Smooth muscle cell (in vitro differentiated cells): Measurements from ENCODE around the gene RIPPLY1. TPM values are rescaled to one million over a fixed set of nuclear protein-coding genes. Genes with fewer than 3 reads are reported as not detected.

Experiments
- DNase-seq: peaks from one replicate; lab custom pipeline; 2025; ENCODE audit not compliant: unreplicated experiment; lab: John Stamatoyannopoulos, UW
- H2AFZ ChIP-seq: fragments of 200-600 bp; sonication (generic); 2 replicates; pipeline ENCODE4 v1.6.0; 2016; ENCODE audit warnings: antibody characterized with exemption, low read depth, mild to moderate bottlenecking
- H3F3A ChIP-seq: fragments of 200-600 bp; sonication (generic); 2 replicates; pipeline ENCODE4 v1.6.0; 2017; ENCODE audit warnings: antibody characterized with exemption, low read depth
- H3K27ac ChIP-seq: fragments of 200-600 bp; sonication (generic); 2 replicates; pipeline ENCODE4 v1.5.1; 2016; ENCODE audit warnings: low read depth, mild to moderate bottlenecking
- H3K27me3 ChIP-seq: fragments of 200-600 bp; sonication (generic); 2 replicates; pipeline ENCODE4 v1.6.1; 2016; ENCODE audit warnings: low read depth, mild to moderate bottlenecking
- H3K36me3 ChIP-seq: fragments of 200-600 bp; sonication (generic); 2 replicates; pipeline ENCODE4 v1.5.1; 2016; ENCODE audit warnings: low read depth
- H3K4me1 ChIP-seq: fragments of 200-600 bp; sonication (generic); 2 replicates; pipeline ENCODE4 v1.5.1; 2016; ENCODE audit warnings: low read depth
- H3K4me2 ChIP-seq: fragments of 200-600 bp; sonication (generic); 2 replicates; pipeline ENCODE4 v1.6.0; 2016; ENCODE audit warnings: mild to moderate bottlenecking
- H3K4me3 ChIP-seq: fragments of 200-600 bp; sonication (generic); 2 replicates; pipeline ENCODE4 v1.5.1; 2016; ENCODE audit warnings: mild to moderate bottlenecking
- H3K79me2 ChIP-seq: fragments of 200-600 bp; sonication (generic); 2 replicates; pipeline ENCODE4 v1.6.0; 2016; ENCODE audit warnings: low read depth, mild to moderate bottlenecking
- H3K9ac ChIP-seq: fragments of 200-600 bp; sonication (generic); 2 replicates; pipeline ENCODE4 v1.6.0; 2016; ENCODE audit warnings: low read depth
- H3K9me3 ChIP-seq: fragments of 200-600 bp; sonication (generic); replicated peaks from 2 replicates; pipeline ENCODE4 v1.5.1; 2016; ENCODE audit warnings: low read depth
- H4K20me1 ChIP-seq: fragments of 200-600 bp; sonication (generic); 2 replicates; pipeline ENCODE4 v1.6.0; 2016; ENCODE audit warnings: low read depth
- CTCF ChIP-seq: fragments of 200-600 bp; sonication (generic); IDR thresholded peaks from 2 replicates; pipeline ENCODE4 v1.5.1; 2017; ENCODE audit warnings: borderline replicate concordance, mild to moderate bottlenecking, antibody characterized with exemption; ENCODE audit not compliant: insufficient read depth, poor library complexity, severe bottlenecking
- WGBS: methylation state at CpG from one replicate; pipeline ENCODE4 v1.1.7; 2016; ENCODE audit warnings: low lambda C conversion rate; 5-methylcytosine and 5-hydroxymethylcytosine counted together
- polyA plus RNA-seq: library from polyadenylated mRNA; unstranded; fragments of >200 nt; fragmentation: Nextera tagmentation; extraction: Ambion mirVana; gene quantifications from 2 replicates; pipeline ENCODE4 v1.2.1, GENCODE V29; 2016
- total RNA-seq: library from RNA; depleted of rRNA; stranded (reverse); fragments of >200 nt; gene quantifications from 2 replicates; pipeline ENCODE4 v1.2.3, GENCODE V29; 2014

Gene RIPPLY1
- total and polyA plus RNA-seq, 2 experiments from 2014 or later = not detected

DNA sequence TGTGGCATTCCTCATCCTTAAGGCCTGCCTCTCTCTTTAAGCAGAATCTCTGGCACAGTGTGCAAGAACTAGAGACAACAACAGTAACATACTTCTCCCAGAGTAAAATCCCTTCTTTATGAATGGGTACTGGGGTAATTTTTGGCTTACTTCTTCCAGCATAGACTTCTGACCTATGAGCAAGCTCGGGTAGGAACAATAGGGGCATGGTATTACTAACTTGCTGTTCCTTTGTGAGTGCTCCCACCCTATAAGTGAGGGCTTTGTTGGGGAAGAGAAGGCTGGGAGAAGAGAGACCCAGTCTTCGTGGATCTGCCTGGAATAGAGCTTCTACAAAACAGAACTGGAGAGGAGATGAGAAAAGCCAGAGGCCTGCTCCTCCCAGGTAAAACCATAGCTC, 47.2 kb upstream of the RIPPLY1 start:
- no peak overlapping the region for H3K4me2 ChIP-seq
- H3K27me3 ChIP-seq = no peaks in the 10 kb centered on the region
- TF ChIP-seq CTCF = no peak
- DNase-seq = no peak
- no peaks in the 10 kb centered on the region for H4K20me1 ChIP-seq
- no peaks in the 10 kb centered on the region for H3K36me3 ChIP-seq
- no peak overlapping the region for H3K9ac ChIP-seq
- 69% methylated on average over 2 of the region's 2 CpGs for WGBS
- H3K79me2 ChIP-seq = no peaks in the 10 kb centered on the region
- H3F3A ChIP-seq = no peaks in the 10 kb centered on the region
- H3K4me1 ChIP-seq = no peaks in the 10 kb centered on the region
- H2AFZ ChIP-seq = no peak overlapping the region
- H3K9me3 ChIP-seq = no peaks in the 10 kb centered on the region
- H3K27ac ChIP-seq = no peak overlapping the region
- H3K4me3 ChIP-seq = no peak overlapping the region

DNA sequence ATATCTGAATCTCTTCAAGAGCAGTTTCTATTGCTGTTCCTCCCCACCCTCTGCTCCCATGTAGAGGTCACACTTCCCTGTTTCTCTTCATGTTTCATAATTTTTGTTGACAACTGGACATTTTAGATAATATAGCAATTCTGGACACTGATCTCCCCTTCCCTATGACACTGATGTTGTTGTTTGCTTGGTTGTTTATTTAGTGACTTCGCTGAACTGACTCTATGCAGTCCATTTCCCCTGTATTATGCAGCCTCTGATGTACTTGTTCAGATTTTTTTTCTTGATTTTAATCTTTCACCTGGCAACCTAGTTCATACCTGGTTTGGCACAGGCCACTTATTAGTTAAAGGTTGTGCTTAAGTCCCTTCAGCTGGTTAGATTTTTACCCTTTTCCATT, 46.2 kb upstream of the RIPPLY1 start:
- Histone ChIP-seq H3K9me3 (no peaks in the 10 kb centered on the region), H3K27ac (no peak overlapping the region), H3K27me3 (no peaks in the 10 kb centered on the region), H3K36me3 (no peaks in the 10 kb centered on the region), H3F3A (no peaks in the 10 kb centered on the region), H3K4me1 (no peaks in the 10 kb centered on the region), H3K4me3 (no peak overlapping the region), H3K9ac (no peak overlapping the region), H2AFZ (no peak overlapping the region), H3K79me2 (no peaks in the 10 kb centered on the region), H3K4me2 (no peak overlapping the region), H4K20me1 (no peaks in the 10 kb centered on the region)
- DNase-seq = no peak
- 60% methylated on average over 1 of the region's 1 CpG for WGBS
- no peak for TF ChIP-seq CTCF

DNA sequence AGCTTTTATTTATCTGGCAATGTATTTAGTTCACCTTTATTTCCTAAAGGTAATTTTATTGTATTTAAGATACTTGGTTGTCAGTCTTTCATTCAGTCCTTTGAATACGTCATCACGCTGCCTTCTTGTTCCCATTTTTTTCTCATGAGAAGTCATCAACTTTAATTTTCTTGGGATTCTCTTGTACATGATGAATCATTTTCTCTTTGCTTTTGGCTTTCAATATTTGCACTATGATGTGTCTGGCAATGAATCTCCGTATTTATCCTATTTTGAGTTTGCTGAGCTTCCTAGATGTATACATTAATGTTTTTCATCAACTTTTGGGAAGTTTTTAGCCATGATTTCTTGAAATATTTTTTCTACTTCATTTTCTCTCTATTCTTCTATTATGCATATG, 45.5 kb upstream of the RIPPLY1 start:
- Histone ChIP-seq H3K36me3 (no peaks in the 10 kb centered on the region), H2AFZ (no peak overlapping the region), H3K4me2 (no peak overlapping the region), H3K4me3 (no peak overlapping the region), H3K9ac (no peak overlapping the region), H3K9me3 (no peaks in the 10 kb centered on the region), H3K27ac (no peak overlapping the region), H3F3A (no peaks in the 10 kb centered on the region), H3K79me2 (no peaks in the 10 kb centered on the region), H4K20me1 (no peaks in the 10 kb centered on the region), H3K27me3 (no peaks in the 10 kb centered on the region), H3K4me1 (no peaks in the 10 kb centered on the region)
- no peak for DNase-seq
- 84% methylated on average over 3 of the region's 3 CpGs for WGBS
- TF ChIP-seq CTCF = no peak

- Histone ChIP-seq H3K4me3 (no peak overlapping the region), H3K4me1 (no peaks in the 10 kb centered on the region), H3K27me3 (no peaks in the 10 kb centered on the region), H2AFZ (no peak overlapping the region), H3K36me3 (no peaks in the 10 kb centered on the region), H3K4me2 (no peak overlapping the region), H3K9me3 (no peaks in the 10 kb centered on the region), H3F3A (no peaks in the 10 kb centered on the region), H3K27ac (no peak overlapping the region), H3K9ac (no peak overlapping the region), H3K79me2 (no peaks in the 10 kb centered on the region), H4K20me1 (no peaks in the 10 kb centered on the region)
- no peak for TF ChIP-seq CTCF
- DNase-seq = no peak
- WGBS = 93% methylated on average over 3 of the region's 3 CpGs
These were observed 43.3 kb upstream of the RIPPLY1 start for GRCh38 chrX:106946464-106946863.
